CD4-positive, alpha-beta memory T cell (primary cell): ENCODE data around the gene BCR. TPM values are rescaled to one million over a fixed set of nuclear protein-coding genes. Genes with fewer than 3 reads are reported as not detected.
"Not testable (repeated sequence)": the region's sequence is repeated elsewhere in the genome, so short reads cannot be mapped to it uniquely, and the experiment has no call there.

Experiments used
- CTCF ChIA-PET: fragments of 350-600 bp; sonication (Branson Sonifier 250); formaldehyde crosslinking; loops from one replicate; lab custom pipeline; 2021; ENCODE audit warnings: inconsistent platforms; ENCODE audit not compliant: partially characterized antibody; lab: Charles Lee
- POLR2A ChIA-PET: fragments of 350-600 bp; sonication (Branson Sonifier 250); formaldehyde crosslinking; loops from one replicate; lab custom pipeline; 2021; ENCODE audit not compliant: partially characterized antibody; lab: Charles Lee
- DNase-seq, 5 donors: peaks; one replicate each; pipeline versions ENCODE4 v3.0.0 to v3.0.0-alpha.2; 2020 to 2022; ENCODE audit warnings: mixed read lengths in 1 of 5
- H3K27ac ChIP-seq: one replicate; pipeline ENCODE4 v1.7.0; 2013; ENCODE audit warnings: low read depth, low read length
- H3K27me3 ChIP-seq: 2 replicates; pipeline ENCODE4 v1.7.0; 2013; ENCODE audit warnings: mild to moderate bottlenecking, low read length, moderate library complexity; ENCODE audit not compliant: insufficient read depth
- H3K36me3 ChIP-seq: 2 replicates; pipeline ENCODE4 v1.7.0; 2013; ENCODE audit warnings: mild to moderate bottlenecking, low read length, moderate library complexity; ENCODE audit not compliant: insufficient read depth
- H3K4me1 ChIP-seq: 2 replicates; pipeline ENCODE4 v1.7.0; 2013; ENCODE audit warnings: mild to moderate bottlenecking, low read length, moderate library complexity; ENCODE audit not compliant: insufficient read depth
- H3K4me3 ChIP-seq, 2 donors: one replicate each; pipeline ENCODE4 v1.7.0; 2013; ENCODE audit warnings: low read length in 2 of 2, mild to moderate bottlenecking in 1 of 2
- H3K9me3 ChIP-seq, 2 donors: one replicate each; pipeline ENCODE4 v1.7.0; 2013; ENCODE audit warnings: low read length in 2 of 2, control low read depth in 1 of 2; ENCODE audit not compliant: control insufficient read depth in 1 of 2
- H3K27ac Mint-ChIP-seq, 7 donors: one replicate each; pipeline ENCODE4 v1.8.0; 2020 to 2021; ENCODE audit warnings: mixed read lengths in 7 of 7, mild to moderate bottlenecking in 6 of 7, inconsistent platforms in 3 of 7, moderate library complexity in 3 of 7
- H3K27me3 Mint-ChIP-seq, 2 donors: one replicate each; pipeline ENCODE4 v1.8.0; 2020 to 2021; ENCODE audit warnings: mixed read lengths in 2 of 2
- H3K36me3 Mint-ChIP-seq, 2 donors: one replicate each; pipeline ENCODE4 v1.8.0; 2020 to 2021; ENCODE audit warnings: mixed read lengths in 2 of 2, inconsistent platforms in 1 of 2, mild to moderate bottlenecking in 1 of 2
- H3K4me1 Mint-ChIP-seq, 4 donors: one replicate each; pipeline ENCODE4 v1.8.0; 2020 to 2021; ENCODE audit warnings: mixed read lengths in 4 of 4, mild to moderate bottlenecking in 1 of 4
- H3K4me3 Mint-ChIP-seq, 8 donors: one replicate each; pipeline ENCODE4 v1.8.0; 2020 to 2021; ENCODE audit warnings: mixed read lengths in 8 of 8, mild to moderate bottlenecking in 7 of 8, moderate library complexity in 6 of 8, inconsistent platforms in 3 of 8
- H3K9me3 Mint-ChIP-seq, 8 donors: one replicate each; pipeline ENCODE4 v1.8.0; 2020 to 2021; ENCODE audit warnings: mixed read lengths in 8 of 8, mild to moderate bottlenecking in 5 of 8, inconsistent platforms in 3 of 8, moderate library complexity in 1 of 8
- intact Hi-C: fragments of 100-400 bp; cut with micrococcal nuclease; formaldehyde crosslinking; loops from one replicate; pipeline ENCODE4 v1.15.1; 2023
- polyA plus RNA-seq, 2 donors: library from polyadenylated mRNA; unstranded; fragments of 300-500 nt; fragmentation: Illumina TruSeq; gene quantifications; one replicate each; pipeline ENCODE4 v1.2.3, GENCODE V29; 2021
- total RNA-seq, 2 experiments: library from RNA; stranded (reverse); gene quantifications; one replicate each; pipeline ENCODE4 v1.2.3, GENCODE V29; 2021

BCR gene
- total and polyA plus RNA-seq, 4 experiments from 2014 or later = 3.3 to 75.6 (median 51.2) TPM

DNA sequence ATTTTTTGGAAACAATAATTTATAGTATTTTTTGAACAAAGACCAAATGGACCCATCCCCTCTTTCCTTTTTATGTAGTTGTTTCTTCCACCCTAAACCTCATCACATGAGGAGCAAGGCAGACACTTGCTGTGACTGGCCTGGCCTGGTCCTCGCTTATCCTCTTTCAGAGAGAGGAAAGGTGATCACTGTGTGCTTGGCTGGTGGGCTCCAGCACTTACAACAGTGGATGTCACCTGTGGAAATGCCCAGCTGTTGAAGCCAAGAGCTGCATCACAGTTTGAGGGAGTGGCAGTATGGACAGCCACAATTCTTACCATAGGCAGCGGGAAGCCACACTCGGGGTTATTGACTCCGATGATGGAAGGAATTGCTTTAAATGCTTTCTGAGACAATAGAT, 185.7 kb downstream of the BCR start:
- Mint-ChIP-seq H3K4me1 (no peaks in the 10 kb centered on the region), H3K27ac (no peak overlapping the region), H3K36me3 (no peaks in the 10 kb centered on the region), H3K4me3 (no peak overlapping the region), H3K27me3 (peaks cover 11 to 27% of the 10 kb centered on the region in 2 donors), H3K9me3 (no peaks in the 10 kb centered on the region)
- Histone ChIP-seq H3K4me1 (no peaks in the 10 kb centered on the region), H3K27ac (no peak overlapping the region), H3K9me3 (no peaks in the 10 kb centered on the region), H3K36me3 (no peaks in the 10 kb centered on the region), H3K27me3 (no peaks in the 10 kb centered on the region), H3K4me3 (no peak overlapping the region)
- POLR2A ChIA-PET = no interaction called here
- CTCF ChIA-PET = interaction anchor here (0.8 kb wide), 1 partner anchor 10 kb away, joined by 3 read pairs; no protein-coding TSS in a partner anchor
- DNase-seq = no peak
- intact Hi-C loops = no loop called here

DNA sequence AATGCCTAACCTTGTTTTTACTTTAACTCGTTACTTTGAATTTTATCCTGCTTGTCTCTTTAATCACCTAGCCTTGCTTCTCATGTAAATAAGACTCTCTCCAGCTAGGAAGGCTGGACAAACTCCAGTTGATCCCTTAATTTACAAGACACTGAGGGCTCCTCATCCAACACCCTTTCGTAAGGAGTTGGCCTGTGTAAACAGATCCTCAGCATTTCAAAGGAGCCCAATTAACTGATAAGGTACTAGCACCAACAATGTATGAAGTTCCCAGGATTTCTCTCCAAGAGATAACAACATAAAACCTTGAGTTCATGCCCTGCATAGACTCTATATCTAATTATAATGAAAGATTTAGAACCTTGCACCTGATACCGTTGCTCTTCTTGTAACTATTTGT, 186.9 kb downstream of the BCR start:
- H3K36me3 Mint-ChIP-seq, H3K4me3 Mint-ChIP-seq, H3K27ac ChIP-seq, H3K9me3 Mint-ChIP-seq, H3K27ac Mint-ChIP-seq, CTCF ChIA-PET, H3K4me1 ChIP-seq, intact Hi-C loops, H3K4me3 ChIP-seq, H3K27me3 ChIP-seq, H3K9me3 ChIP-seq, POLR2A ChIA-PET, DNase-seq, H3K4me1 Mint-ChIP-seq, H3K36me3 ChIP-seq: not testable (repeated sequence)
- H3K27me3 Mint-ChIP-seq = peaks cover 9 to 27% of the 10 kb centered on the region in 2 donors

Other genes starting within 250 kb of the BCR start
- under 1 TPM; 0.36 to 0.76 TPM for gene GNAZ, start 110.0 kb upstream of the BCR start, total RNA-seq
- gene GNAZ, start 110.0 kb upstream of the BCR start, polyA plus RNA-seq = under 1 TPM in 1 of 2 donors, not detected in 1; 0.05 TPM
- gene RSPH14, start 38.5 kb upstream of the BCR start, total RNA-seq = not detected
- not detected for gene RSPH14, start 38.5 kb upstream of the BCR start, polyA plus RNA-seq
- under 1 TPM; 0.33 to 0.64 TPM for gene RAB36, start 35.0 kb upstream of the BCR start, total RNA-seq
- gene RAB36, start 35.0 kb upstream of the BCR start, polyA plus RNA-seq = 1 to 10 TPM in 1 of 2 donors, under 1 TPM in 1; 0.61 to 1.1 TPM